Measurements from ENCODE around the gene EGFR.

EGFR gene

GRCh38 chr7:55189878-55190436 lies 171.1 kb downstream of the EGFR start:
- no peaks in the 10 kb centered on the region for H3F3A ChIP-seq (ENCODE audit: insufficient read depth)
- no peaks in the 10 kb centered on the region for H3K79me2 ChIP-seq (ENCODE audit: insufficient read depth, low read length)
- no peak overlapping the region for H3K4me2 ChIP-seq (ENCODE audit: low read depth, low read length, poor library complexity, severe bottlenecking)
- H3K9me3 ChIP-seq (ENCODE audit: insufficient read depth, low read length): no peaks in the 10 kb centered on the region
- H3K4me3 ChIP-seq (ENCODE audit: insufficient read depth, low read length, poor library complexity, severe bottlenecking): no peak overlapping the region
- no peak overlapping the region for H3K9ac ChIP-seq (ENCODE audit: low read length)
- H4K20me1 ChIP-seq (ENCODE audit: low read depth, low read length): no peaks in the 10 kb centered on the region
- no peaks in the 10 kb centered on the region for H3K27me3 ChIP-seq (ENCODE audit: low read length)
- no peaks in the 10 kb centered on the region for H3K36me3 ChIP-seq (ENCODE audit: low read length)
- no peak overlapping the region for H3K27ac ChIP-seq (ENCODE audit: low read depth, low read length)
- H2AFZ ChIP-seq (ENCODE audit: low read depth, low read length, severe bottlenecking): no peak overlapping the region
- H3K9me2 ChIP-seq (replicated peaks; ENCODE audit: insufficient read depth, low read length): no peaks in the 10 kb centered on the region
- TF ChIP-seq EZH2phosphoT487 (conservative IDR thresholded peaks at IDR 0.05; ENCODE audit: low read length): no peak
- no peak for TF ChIP-seq CTCF (IDR thresholded peaks at IDR 0.05; ENCODE audit: insufficient read depth, low read length, poor library complexity, severe bottlenecking)

DNA sequence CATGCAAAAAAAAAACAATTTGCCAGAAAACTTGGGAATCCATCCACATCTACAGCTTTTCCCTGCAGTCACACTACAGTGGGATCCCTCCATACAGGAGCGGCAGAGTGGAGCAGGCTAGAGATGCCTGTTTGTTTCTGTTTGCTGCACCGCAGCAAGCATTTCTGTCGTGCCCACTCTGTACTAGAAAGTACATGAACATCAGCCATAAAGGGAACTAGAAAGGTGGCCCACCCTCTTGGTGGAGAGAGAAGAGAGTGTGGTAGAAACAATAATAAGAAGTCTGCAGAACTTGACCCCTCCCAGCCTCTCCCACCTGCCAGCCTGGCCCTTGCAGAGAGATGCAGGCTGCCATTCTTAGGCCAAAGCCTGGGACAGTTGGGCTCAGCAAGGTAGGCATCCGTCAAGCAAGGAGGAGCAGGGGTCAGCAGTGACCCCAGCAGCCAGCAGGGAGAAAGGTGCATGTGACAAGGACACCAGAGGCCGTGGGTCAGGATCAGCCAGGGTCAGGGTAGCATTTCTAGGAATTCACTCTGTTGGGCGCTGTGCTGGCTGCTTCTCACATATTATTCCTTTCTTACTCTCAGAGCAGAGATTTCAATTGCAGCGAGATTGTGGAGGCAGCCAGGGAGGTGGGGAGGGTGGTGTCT lies 171.8 kb downstream of the EGFR start:
- Histone ChIP-seq H3K4me2 (ENCODE audit: low read depth, low read length, poor library complexity, severe bottlenecking) (no peak overlapping the region), H3K79me2 (ENCODE audit: insufficient read depth, low read length) (no peaks in the 10 kb centered on the region), H3K4me3 (ENCODE audit: insufficient read depth, low read length, poor library complexity, severe bottlenecking) (no peak overlapping the region), H3K27me3 (ENCODE audit: low read length) (no peaks in the 10 kb centered on the region), H3K9me2 (replicated peaks; ENCODE audit: insufficient read depth, low read length) (no peaks in the 10 kb centered on the region), H3K36me3 (ENCODE audit: low read length) (no peaks in the 10 kb centered on the region), H4K20me1 (ENCODE audit: low read depth, low read length) (no peaks in the 10 kb centered on the region), H3K27ac (ENCODE audit: low read depth, low read length) (no peak overlapping the region), H2AFZ (ENCODE audit: low read depth, low read length, severe bottlenecking) (no peak overlapping the region), H3K9me3 (ENCODE audit: insufficient read depth, low read length) (no peaks in the 10 kb centered on the region), H3F3A (ENCODE audit: insufficient read depth) (no peaks in the 10 kb centered on the region), H3K9ac (ENCODE audit: low read length) (no peak overlapping the region)
- no peak for TF ChIP-seq CTCF (IDR thresholded peaks at IDR 0.05; ENCODE audit: insufficient read depth, low read length, poor library complexity, severe bottlenecking)
- TF ChIP-seq EZH2phosphoT487 (conservative IDR thresholded peaks at IDR 0.05; ENCODE audit: low read length): no peak

DNA sequence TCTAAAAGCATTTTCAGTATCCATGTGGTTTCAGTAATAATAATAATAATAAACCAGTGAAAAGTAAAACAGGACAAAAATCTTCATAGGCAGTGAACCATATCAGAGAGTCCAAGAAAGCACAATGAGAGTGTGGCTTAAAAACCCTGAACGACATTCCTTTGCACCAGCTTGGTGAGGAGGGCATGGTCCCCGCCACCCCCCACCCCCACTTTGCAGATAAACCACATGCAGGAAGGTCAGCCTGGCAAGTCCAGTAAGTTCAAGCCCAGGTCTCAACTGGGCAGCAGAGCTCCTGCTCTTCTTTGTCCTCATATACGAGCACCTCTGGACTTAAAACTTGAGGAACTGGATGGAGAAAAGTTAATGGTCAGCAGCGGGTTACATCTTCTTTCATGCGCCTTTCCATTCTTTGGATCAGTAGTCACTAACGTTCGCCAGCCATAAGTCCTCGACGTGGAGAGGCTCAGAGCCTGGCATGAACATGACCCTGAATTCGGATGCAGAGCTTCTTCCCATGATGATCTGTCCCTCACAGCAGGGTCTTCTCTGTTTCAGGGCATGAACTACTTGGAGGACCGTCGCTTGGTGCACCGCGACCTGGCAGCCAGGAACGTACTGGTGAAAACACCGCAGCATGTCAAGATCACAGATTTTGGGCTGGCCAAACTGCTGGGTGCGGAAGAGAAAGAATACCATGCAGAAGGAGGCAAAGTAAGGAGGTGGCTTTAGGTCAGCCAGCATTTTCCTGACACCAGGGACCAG lies 172.5 kb downstream of the EGFR start:
- Histone ChIP-seq H3K4me2 (ENCODE audit: low read depth, low read length, poor library complexity, severe bottlenecking) (no peak overlapping the region), H4K20me1 (ENCODE audit: low read depth, low read length) (no peaks in the 10 kb centered on the region), H3F3A (ENCODE audit: insufficient read depth) (no peaks in the 10 kb centered on the region)

More for the DNA sequence above, 172.5 kb downstream of the EGFR start:
- Histone ChIP-seq H3K27me3 (ENCODE audit: low read length) (no peaks in the 10 kb centered on the region), H3K9me3 (ENCODE audit: insufficient read depth, low read length) (no peaks in the 10 kb centered on the region), H3K9ac (ENCODE audit: low read length) (no peak overlapping the region), H3K79me2 (ENCODE audit: insufficient read depth, low read length) (no peaks in the 10 kb centered on the region), H3K9me2 (replicated peaks; ENCODE audit: insufficient read depth, low read length) (no peaks in the 10 kb centered on the region), H3K27ac (ENCODE audit: low read depth, low read length) (no peak overlapping the region), H3K4me3 (ENCODE audit: insufficient read depth, low read length, poor library complexity, severe bottlenecking) (no peak overlapping the region), H3K36me3 (ENCODE audit: low read length) (no peaks in the 10 kb centered on the region), H2AFZ (ENCODE audit: low read depth, low read length, severe bottlenecking) (no peak overlapping the region)
- TF ChIP-seq EZH2phosphoT487 (conservative IDR thresholded peaks at IDR 0.05; ENCODE audit: low read length) (no peak), CTCF (IDR thresholded peaks at IDR 0.05; ENCODE audit: insufficient read depth, low read length, poor library complexity, severe bottlenecking) (no peak)
